Erythroblast (primary cell): ENCODE results near the gene TTC22.

Experiments used
- DNase-seq, 2 experiments: peaks; one replicate each; lab custom pipeline; 2025; lab: John Stamatoyannopoulos, UW
- GATA1 ChIP-seq: IDR thresholded peaks from 2 replicates; pipeline ENCODE4 v1.6.1; 2011; ENCODE audit warnings: low read depth, mild to moderate bottlenecking, control low read depth, low read length, moderate library complexity
- POLR2A ChIP-seq: IDR thresholded peaks from 2 replicates; pipeline ENCODE4 v1.6.1; 2011; ENCODE audit warnings: mild to moderate bottlenecking, low read length

The TTC22 gene

GRCh38 chr1:54808443-54809207 lies 7.5 kb upstream of the TTC22 start:
- TF ChIP-seq GATA1, result no peak
- no peak for TF ChIP-seq POLR2A
- DNase-seq, result no peak

- TF ChIP-seq POLR2A (no peak), GATA1 (no peak)
- DNase-seq, result no peak
These were observed 6.6 kb upstream of the TTC22 start for GRCh38 chr1:54807756-54808155.

DNA sequence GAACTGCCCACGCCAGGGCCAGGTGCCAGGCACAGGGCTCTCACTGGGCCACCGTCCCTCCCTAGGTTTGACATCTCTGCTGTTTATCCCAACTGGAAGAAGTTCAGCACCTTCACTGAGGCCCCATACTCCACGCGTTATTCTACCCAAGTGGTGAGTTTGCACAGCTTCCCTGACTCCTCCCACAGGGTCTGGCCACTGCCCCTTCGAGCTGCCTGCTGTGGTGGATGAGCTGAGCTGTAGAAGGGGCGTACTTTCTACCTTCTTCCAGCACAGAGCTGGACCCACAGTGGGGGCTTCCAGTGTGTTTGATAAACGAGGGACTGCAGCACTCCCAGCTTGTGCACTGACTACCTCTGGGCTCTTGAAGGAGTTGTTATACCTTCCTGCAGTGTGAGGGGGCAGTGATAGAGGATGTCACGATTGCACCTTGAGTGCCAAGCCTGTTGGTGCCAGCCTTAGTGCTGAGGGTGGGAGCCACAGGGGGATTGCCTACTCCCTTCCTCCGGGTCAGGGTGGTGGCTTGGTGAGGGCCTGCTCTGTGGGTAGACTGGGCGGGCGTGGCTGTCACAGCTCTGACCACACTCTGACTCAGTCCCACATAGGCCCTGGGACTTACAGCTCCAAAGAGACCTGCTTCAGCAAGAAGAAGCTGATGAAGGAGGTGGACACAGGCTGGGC lies 5.9 kb upstream of the TTC22 start:
- peak in 1 of 2 experiments; percentile 8 for DNase-seq
- TF ChIP-seq GATA1 (no peak), POLR2A (no peak)

DNA sequence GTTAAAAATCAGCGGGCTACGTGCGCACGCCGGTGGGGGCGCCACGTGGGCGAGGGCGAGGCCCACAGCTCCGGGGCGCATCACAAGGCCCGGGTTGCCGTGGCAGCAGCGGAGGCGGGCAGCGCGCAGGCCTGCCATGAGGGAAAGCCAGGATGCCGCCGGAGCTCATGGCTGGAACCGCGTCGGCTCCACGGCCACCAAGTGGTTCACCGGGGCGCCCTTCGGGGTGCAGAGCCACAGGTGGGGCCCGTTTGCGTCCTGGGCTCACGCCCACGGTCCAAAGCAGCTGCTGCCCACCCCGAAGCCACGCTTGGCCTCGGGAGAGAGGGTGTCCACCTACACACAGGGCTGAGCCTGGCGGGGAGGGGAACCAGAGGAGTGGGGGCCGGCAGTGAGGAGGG lies 4.9 kb upstream of the TTC22 start:
- no peak for TF ChIP-seq GATA1
- TF ChIP-seq POLR2A, result no peak
- no peak for DNase-seq

DNA sequence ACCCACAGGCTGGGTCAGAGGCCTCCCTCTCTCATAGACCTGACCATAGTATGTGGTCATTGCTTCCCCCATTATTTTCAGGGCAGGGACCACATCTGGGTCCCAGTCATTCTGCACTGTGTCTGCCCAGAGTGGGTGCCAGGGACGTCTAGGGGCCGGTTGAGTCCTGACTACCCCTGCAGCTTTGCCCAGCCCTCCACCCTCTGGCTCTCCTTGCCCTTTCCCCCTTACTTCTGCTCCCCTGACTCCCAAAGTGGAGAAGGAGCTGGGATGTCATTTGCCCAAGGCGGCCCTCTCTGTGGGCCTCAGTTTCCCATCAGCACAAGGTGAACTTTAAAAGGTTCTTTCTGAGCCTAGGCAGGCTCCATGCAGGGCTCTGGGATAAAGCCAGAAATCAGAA lies 4.3 kb upstream of the TTC22 start:
- no peak for TF ChIP-seq GATA1
- no peak for TF ChIP-seq POLR2A
- no peak for DNase-seq

- TF ChIP-seq POLR2A (no peak), GATA1 (no peak)
- no peak for DNase-seq
These were observed 3.5 kb upstream of the TTC22 start for GRCh38 chr1:54804471-54805132.

DNA sequence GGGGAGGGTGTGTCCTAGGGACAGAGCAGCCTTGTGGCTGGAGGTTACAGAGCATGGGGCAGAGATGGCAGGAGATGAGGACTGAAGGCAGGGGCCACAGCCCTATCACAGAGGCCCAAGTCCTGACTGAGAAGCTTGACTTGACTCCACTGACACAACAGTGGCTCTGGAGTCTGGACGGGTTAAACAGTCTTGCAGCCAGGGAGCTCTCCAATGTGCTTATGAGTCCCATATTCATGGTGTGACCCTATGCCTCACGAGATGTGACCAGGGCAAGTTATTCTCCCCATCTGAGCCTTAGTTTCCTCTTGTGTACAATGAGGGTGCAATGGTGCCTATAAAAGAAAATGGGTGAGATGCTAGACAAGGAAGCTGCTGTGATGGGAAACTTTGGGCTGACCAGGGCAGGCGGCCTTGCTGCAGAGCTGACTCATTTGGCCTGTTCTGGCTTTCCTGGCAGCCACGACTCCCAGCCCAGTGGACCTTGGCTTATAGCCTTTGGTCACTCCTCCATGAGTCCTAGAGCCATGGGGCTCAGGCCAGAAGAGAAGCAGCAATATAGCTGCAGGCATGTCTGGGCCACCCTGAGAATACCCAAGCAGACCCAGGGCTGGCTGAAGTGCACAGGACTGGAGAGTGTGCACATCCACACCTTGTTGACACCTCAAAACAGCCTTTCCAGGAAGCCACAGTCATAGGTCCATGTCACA lies 2.8 kb upstream of the TTC22 start:
- no peak for TF ChIP-seq GATA1
- DNase-seq, result no peak

DNA sequence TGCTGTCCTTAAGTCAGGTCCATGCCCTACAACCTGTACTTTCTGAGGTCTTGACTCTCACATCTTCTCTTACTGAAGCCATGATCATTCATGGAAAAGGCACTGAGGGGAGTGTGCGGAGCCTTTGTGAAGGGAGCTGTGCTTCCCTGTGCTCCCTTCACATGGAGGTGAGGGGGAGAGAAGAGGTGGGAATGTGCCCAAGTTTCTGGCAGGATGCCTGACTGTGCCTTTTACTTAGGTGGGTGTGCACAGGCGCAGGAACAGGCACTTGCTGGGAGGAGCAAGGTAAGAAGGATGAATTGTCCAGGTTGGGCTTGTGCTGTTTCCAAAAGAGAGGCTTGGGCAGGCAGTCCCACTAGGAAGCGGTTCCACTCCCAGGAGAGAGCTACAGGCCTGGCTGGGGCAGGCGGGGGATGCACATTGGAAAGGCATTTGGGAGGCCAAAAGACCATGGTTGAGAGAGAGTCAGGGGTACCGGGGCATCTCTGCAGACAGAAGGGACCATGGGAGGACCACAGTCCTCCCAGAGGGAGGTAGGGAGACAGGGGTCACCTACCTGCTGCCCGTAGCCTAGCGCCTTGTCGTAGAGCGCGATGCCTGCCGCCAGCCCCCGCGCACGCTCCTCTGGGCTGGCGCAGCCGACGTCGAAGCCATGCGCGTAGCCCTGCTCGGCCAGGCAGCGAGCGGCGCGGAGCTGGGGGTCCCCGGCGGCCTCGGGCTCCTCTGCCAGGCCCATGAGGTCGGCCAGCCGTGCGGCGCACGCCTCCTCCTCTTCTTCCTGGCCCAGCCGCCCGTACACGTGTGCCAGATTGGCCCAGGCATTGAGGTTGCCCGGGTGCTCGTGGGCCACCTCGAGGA lies 853 bp downstream of the TTC22 start:
- TF ChIP-seq GATA1 (no peak), POLR2A (no peak)
- DNase-seq, result no peak

GRCh38 chr1:54798769-54799641 lies 2.1 kb downstream of the TTC22 start:
- TF ChIP-seq GATA1 (no peak), POLR2A (no peak)
- no peak for DNase-seq

GRCh38 chr1:54798206-54798605 lies 2.9 kb downstream of the TTC22 start:
- DNase-seq, result no peak
- TF ChIP-seq GATA1, result no peak
- TF ChIP-seq POLR2A, result no peak

DNA sequence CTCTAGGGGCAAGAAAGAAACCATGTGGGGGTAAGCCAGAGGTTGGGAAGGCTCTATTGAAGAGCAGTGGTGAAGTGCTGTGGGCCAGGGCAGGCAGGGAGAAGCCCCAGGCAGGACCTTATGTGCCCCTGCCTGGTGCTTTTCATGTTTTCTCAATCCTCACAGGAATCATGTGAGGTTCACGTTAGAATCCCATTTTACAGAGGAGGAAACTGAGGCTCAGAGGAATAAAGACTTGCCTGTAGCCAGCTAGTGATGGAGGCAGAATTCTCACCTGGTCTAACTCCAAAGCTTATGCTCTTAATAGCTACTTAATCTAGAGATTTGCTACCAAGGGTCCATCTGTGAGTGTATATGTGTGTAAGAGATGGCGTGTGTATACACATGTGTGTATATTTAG lies 4.2 kb downstream of the TTC22 start:
- TF ChIP-seq POLR2A (no peak), GATA1 (no peak)
- no peak for DNase-seq
